Posterior vena cava (tissue), 2 donors: Measurements from ENCODE around the gene MS4A4A. TPM values are rescaled to one million over a fixed set of nuclear protein-coding genes. Genes with fewer than 3 reads are reported as not detected.
"Not testable (repeated sequence)": the region's sequence is repeated elsewhere in the genome, so short reads cannot be mapped to it uniquely, and the experiment has no call there.

Experiments
- DNase-seq: peaks from one replicate; pipeline ENCODE4 v3.0.0-alpha.2; 2020; ENCODE audit warnings: low spot score
- intact Hi-C, 2 donors: fragments of 100-400 bp; cut with DNase I; formaldehyde crosslinking; loops; one replicate each; pipeline versions ENCODE4 v1.14.1 to v1.14.2; 2022 to 2023
- long read RNA-seq, 2 donors: library from polyadenylated mRNA; unstranded; transcript quantifications; one replicate each; pipeline ENCODE4 v2.0.0, GENCODE V29; 2020 to 2021
- total RNA-seq, 2 donors: library from RNA; stranded (reverse); fragmentation: NEBNext Ultra II Directional; extraction: Animal tissue kit (Norgen Biotek cat#: 25700); gene quantifications; one replicate each; pipeline ENCODE4 v1.2.1, GENCODE V29; 2021
- donor health status: DM: yes; HTN: yes; CAD: no.
- donor health status: DM: yes; HTN: yes; CAD: no.

The MS4A4A gene
- total RNA-seq: 10 to 100 TPM; 30.1 to 72.0 TPM
- long read RNA-seq, donor 1, partial matches to known transcripts: 2 of 7 reads
- long read RNA-seq, donor 1, other reads (novel, unspliced or antisense): 1 of 7 reads
- long read RNA-seq, donor 2, transcript MS4A4A-201 (7 exons, 1,604 nt): major isoform, 5 of 7 reads
- long read RNA-seq, donor 2, partial matches to known transcripts: 0 of 7 reads
- long read RNA-seq, donor 2, other reads (novel, unspliced or antisense): 2 of 7 reads

- DNase-seq: no peak
- intact Hi-C loops: no loop called here
These were observed at the start of gene MS4A4A for GRCh38 chr11:60280412-60280811. Gene MS4A4A (plus strand): TSS chr11:60280666. CDS start chr11:60280676, 10 bp downstream.

DNA sequence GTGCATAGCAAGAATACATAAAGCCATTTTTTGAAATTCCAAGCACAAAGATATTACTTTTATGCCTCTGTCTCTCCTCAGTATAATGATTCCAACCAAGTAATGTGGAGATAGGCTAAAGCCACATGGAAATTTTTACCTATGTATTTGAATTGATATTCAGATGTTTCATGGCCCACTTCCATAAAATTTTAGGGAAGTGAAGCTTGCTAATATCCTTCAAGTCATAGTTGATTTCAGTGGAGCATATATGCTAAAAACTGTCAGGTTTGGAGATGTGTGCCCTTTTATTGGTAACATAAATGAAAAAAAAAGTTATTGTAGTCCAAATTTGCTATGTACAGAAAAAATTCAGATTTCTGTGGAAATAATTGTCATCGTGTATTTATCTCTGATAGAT lies 49.8 kb upstream of the MS4A4A start:
- intact Hi-C loops: no loop called here
- no peak for DNase-seq

- intact Hi-C loops: no loop called here
- DNase-seq: no peak
These were observed 45.1 kb upstream of the MS4A4A start for GRCh38 chr11:60235321-60235720.

- intact Hi-C loops: no loop called here
- no peak for DNase-seq
These were observed 39.8 kb upstream of the MS4A4A start for GRCh38 chr11:60240662-60241061.

DNA sequence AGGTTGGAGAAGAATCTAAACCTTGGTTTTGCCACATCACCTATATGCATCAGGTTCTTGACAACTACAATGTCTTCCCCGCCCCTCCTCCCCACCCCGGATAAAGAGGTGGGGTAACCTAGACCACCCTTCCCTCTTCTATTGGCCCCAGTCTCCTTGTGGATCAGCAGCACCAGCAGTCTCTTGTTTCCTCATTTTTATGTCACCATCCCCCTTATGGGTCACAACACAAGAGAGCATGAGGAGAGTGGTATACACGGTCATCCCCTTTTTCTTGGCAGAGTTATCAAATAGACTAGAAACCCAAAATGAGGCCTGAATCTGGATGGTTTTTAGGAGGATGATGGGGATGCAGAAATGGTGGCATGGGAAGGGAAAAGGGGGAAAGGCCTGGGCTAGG lies 38.7 kb upstream of the MS4A4A start:
- no peak for DNase-seq
- intact Hi-C loops: no loop called here

GRCh38 chr11:60242740-60243239 lies 37.7 kb upstream of the MS4A4A start, which contains the start of gene MS4A4E:
Gene MS4A4E (minus strand): TSS chr11:60243137. CDS start chr11:60230055, 13,082 bp downstream.
- intact Hi-C loops: no loop called here
- DNase-seq: no peak

GRCh38 chr11:60251485-60252212 lies 28.8 kb upstream of the MS4A4A start:
- DNase-seq: no peak
- intact Hi-C loops: no loop called here

DNA sequence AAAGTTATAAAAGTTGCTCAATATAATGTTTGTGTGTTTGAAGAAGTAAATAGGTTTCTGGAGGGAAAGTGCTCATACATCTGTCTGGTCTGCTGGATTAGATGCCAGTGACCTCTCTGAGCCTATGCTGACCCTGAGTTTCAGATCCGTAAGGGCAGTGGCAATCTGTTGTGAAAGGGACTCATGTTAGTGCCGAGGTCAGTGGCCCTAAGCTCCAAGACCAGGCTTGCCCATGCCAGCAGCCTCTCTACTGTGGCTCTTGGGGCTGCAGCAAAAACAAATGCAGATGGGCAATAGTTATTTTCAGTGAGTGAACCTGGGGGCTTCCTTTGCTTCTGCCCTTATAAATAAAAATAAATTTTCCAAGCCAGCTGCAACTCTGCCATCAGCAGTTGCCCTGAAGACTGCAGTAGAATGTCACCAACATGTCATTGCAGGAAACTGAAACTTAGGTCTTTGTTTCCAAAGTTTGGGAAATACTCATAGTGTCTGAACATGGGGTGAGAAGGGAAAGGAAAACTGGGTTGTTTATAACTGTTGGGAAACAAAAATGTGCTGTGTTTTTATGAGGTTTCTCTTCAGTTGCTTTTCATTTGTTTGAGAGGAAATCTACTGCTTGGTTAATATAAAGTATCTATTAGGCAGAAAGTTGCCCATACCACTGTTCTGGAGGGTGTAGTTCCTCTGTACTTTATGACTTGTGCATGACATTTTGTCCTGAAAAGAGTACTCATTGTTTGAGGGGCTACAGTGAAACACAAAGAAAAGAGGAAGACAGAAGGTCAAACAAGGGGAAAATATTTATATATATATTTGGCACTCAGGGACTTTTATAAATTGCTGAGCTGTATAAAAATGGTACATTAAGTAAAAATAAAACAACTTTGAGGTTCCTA lies 28.0 kb upstream of the MS4A4A start:
- DNase-seq: no peak
- intact Hi-C loops: no loop called here

DNA sequence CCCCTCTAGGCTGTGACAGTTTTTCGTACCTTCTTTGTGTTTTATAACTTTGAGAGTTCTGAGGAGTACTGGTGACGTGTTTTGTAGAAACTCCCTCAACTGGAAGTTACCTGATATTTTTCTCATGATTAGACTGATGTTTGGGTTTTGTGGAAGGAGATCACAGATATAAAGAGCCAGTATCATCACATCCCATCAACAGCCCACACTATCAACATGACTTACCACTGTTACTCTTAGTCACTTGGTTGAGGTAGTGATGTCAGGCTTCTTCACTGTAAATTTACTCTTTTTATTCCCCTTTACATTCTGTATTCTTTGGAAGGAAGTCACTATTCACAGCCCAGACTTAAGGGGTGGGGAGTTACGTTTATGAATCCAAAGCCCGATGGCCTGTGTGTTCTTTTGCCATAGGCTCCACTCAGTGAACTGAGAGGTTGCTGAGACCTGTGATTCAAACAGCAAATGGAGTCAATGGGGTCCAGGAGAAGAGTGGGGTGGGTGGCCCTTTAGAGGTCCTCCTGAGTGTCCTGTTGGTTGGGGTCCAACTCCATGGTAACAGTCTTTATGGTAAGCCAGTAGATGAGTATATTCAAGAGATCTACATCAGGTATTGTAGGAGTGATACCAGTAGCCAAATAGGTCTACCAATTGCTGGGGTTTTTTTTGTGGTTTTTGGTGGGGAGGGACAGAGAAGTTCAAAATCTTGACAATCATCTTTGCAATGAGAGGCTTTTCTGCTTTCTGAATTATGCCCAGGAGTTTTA lies 22.3 kb upstream of the MS4A4A start:
- DNase-seq: no peak
- intact Hi-C loops: no loop called here

GRCh38 chr11:60261014-60261413 lies 19.5 kb upstream of the MS4A4A start:
- no peak for DNase-seq
- intact Hi-C loops: no loop called here

DNA sequence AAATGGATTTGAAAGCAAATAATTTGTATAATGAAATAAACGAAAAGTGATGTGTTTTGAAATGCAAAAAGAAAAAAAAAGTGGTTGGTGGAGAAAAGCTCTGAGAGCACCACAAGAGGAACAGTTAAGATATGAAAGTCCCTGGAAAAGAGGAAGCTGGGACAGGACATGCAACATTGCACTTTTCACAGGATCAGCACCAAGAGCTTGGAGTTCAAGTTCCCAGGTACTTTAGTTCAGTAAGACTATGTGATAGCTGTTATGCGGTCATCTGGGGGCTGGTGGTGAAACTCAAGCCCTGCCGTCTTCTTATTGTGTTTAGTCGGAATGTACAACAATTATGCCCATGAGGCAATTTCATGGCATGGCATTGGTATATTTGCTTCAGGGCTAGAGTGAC lies 17.1 kb upstream of the MS4A4A start:
- intact Hi-C loops: no loop called here
- no peak for DNase-seq

GRCh38 chr11:60264644-60265043 lies 15.8 kb upstream of the MS4A4A start:
- DNase-seq: no peak
- intact Hi-C loops: no loop called here

GRCh38 chr11:60265373-60266214 lies 14.9 kb upstream of the MS4A4A start:
- no peak for DNase-seq
- intact Hi-C loops: no loop called here

DNA sequence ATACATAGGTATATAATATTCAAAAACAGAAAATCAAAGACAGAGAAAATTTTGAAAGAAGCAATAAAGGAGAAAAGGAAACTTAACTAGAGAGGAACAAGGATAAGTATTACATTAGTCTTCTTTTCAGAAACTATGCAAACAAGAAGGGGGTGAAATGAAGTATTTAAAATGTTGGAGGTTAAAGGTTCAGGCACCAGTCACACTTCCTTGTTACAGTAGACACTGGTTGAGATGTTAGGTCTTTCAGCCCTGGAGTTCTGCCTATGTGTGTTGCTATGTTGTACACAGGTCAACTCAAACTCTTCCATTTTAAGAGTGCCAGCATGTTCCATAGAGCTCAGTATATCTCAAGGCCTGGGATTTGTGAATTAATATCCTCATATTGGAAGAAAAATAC lies 6.0 kb upstream of the MS4A4A start:
- intact Hi-C loops: no loop called here
- no peak for DNase-seq

DNA sequence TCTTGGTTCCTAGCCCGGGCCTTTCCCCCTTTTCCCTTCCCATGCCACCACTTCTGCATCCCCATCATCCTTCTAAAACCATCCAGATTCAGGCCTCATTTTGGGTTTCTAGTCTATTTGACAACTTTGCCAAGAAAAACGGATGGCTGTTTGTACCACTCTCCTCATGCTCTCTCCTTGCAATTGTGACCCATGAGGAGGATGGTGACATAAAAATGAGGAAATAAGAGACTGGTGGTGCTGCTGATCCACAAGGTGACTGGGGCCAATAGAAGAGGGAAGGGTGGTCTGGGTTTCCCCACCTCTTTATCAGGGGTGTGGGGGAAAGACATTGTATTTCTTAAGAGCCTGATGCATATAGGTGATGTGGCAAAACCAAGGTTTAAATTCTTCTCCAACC lies 1.0 kb downstream of the MS4A4A start:
- no peak for DNase-seq
- intact Hi-C loops: no loop called here

GRCh38 chr11:60282286-60282685 lies 1.8 kb downstream of the MS4A4A start:
- intact Hi-C loops: no loop called here
- DNase-seq: no peak

GRCh38 chr11:60285411-60286126 lies 5.1 kb downstream of the MS4A4A start:
- intact Hi-C loops, DNase-seq: not testable (repeated sequence)

GRCh38 chr11:60288531-60288930 lies 8.1 kb downstream of the MS4A4A start:
- no peak for DNase-seq
- intact Hi-C loops: no loop called here
